ENCODE measurements around the gene CACNA1S. TPM values are rescaled to one million over a fixed set of nuclear protein-coding genes. Genes with fewer than 3 reads are reported as not detected.

The CACNA1S gene
- total and polyA plus RNA-seq, 2 of the 4 experiments (the other 2 are of a cell fraction) = not detected

- ATAC-seq (ENCODE audit: low read depth) (no peak), DNase-seq (no peak)
- Histone ChIP-seq H2BK120ac (ENCODE audit: low read depth, low read length) (no peak overlapping the region), H3K4ac (ENCODE audit: low read depth, low read length) (no peak overlapping the region), H3K4me3 (ENCODE audit: insufficient read depth, low read depth, low read length) (no peak overlapping the region), H2BK15ac (ENCODE audit: low read depth, low read length) (no peak overlapping the region), H3K79me1 (ENCODE audit: low read depth in 1 of 2, low read length in 2 of 2) (no peaks in the 10 kb centered on the region), H4K8ac (ENCODE audit: low read depth in 2 of 2, low read length in 2 of 2) (no peak overlapping the region), H3K9me3 (ENCODE audit: control insufficient read depth, insufficient read depth, low read length) (no peaks in the 10 kb centered on the region), H2AK9ac (replicated peaks; ENCODE audit: low read depth, low read length, poor library complexity) (no peak overlapping the region), H2BK20ac (ENCODE audit: low read depth, low read length) (no peak overlapping the region), H3K56ac (ENCODE audit: extremely low read depth, insufficient read depth, low read length) (no peak overlapping the region), H3K9ac (ENCODE audit: low read depth, low read length) (no peak overlapping the region), H2BK5ac (ENCODE audit: low read depth, low read length, poor library complexity, severe bottlenecking) (no peak overlapping the region), H3K9me1 (ENCODE audit: insufficient read depth, low read length) (0 out of 2 replicates have a peak, but pooled peaks cover 2% of the 10 kb centered on the region), H2AK5ac (ENCODE audit: low read depth, low read length) (no peak overlapping the region), H3K4me1 (ENCODE audit: control insufficient read depth, insufficient read depth, low read length) (peaks cover 2% of the 10 kb centered on the region; the same call in 1 of the 2 replicates), H3K27ac (ENCODE audit: insufficient read depth, low read length) (no peak overlapping the region), H3K36me3 (ENCODE audit: control insufficient read depth, insufficient read depth, low read length) (no peaks in the 10 kb centered on the region), H4K20me1 (ENCODE audit: insufficient read depth, low read length) (no peaks in the 10 kb centered on the region), H3K4me2 (ENCODE audit: low read depth, low read length) (no peak overlapping the region), H4K91ac (ENCODE audit: insufficient read depth, low read depth, low read length) (no peak overlapping the region), H2AFZ (replicated peaks; ENCODE audit: low read length, poor library complexity) (no peak overlapping the region), H3K23ac (ENCODE audit: low read depth, low read length) (no peak overlapping the region), H3K14ac (replicated peaks; ENCODE audit: low read depth, low read length) (no peak overlapping the region), H4K5ac (ENCODE audit: low read depth, low read length) (no peak overlapping the region), H3K27me3 (ENCODE audit: control insufficient read depth, insufficient read depth, low read length) (peaks cover 62% of the 10 kb centered on the region), H3K18ac (ENCODE audit: low read depth, low read length) (no peak overlapping the region)
- in situ Hi-C loops (cut with MboI; ENCODE audit: low sequenced_read_pairs) (no loop called here), intact Hi-C loops (cut with micrococcal nuclease) (no loop called here), dilution Hi-C loops (cut with HindIII; ENCODE audit: low sequenced_read_pairs, unreplicated experiment) (no loop called here)
- no TSS peak for BruUV-seq (replicated peaks)
- WGBS, 2 experiments (ENCODE audit: extremely low coverage in 2 of 2, insufficient read length in 1 of 2) = no CpG with 5 or more reads among the region's 1 CpG
- ChIA-PET CTCF (no interaction called here), POLR2A (ENCODE audit: unreplicated experiment) (interaction anchor here (0.6 kb wide), 1 partner anchor 1112 kb away, joined by 3 read pairs; no protein-coding TSS in a partner anchor)
- TF ChIP-seq CTCF (conservative IDR thresholded peaks at IDR 0.05; ENCODE audit: low read depth, low read length) (no peak), CHD1 (IDR thresholded peaks at IDR 0.05; ENCODE audit: low read depth, low read length) (no peak), FOS (IDR thresholded peaks at IDR 0.05; ENCODE audit: low read depth, low read length) (no peak), USF2 (IDR thresholded peaks at IDR 0.05; ENCODE audit: low read depth, low read length) (no peak), MAZ (IDR thresholded peaks at IDR 0.05; ENCODE audit: borderline replicate concordance, low read depth, low read length) (no peak), ELK1 (IDR thresholded peaks at IDR 0.05; ENCODE audit: borderline replicate concordance, low read depth, low read length) (no peak), RAD21 (IDR thresholded peaks at IDR 0.05; ENCODE audit: low read length) (no peak), RFX5 (IDR thresholded peaks at IDR 0.05; ENCODE audit: low read depth, low read length) (no peak), CEBPB (IDR thresholded peaks at IDR 0.05; ENCODE audit: low read depth, low read length) (no peak), NFE2L2 (IDR thresholded peaks at IDR 0.05; ENCODE audit: low read depth, low read length) (no peak), MXI1 (IDR thresholded peaks at IDR 0.05; ENCODE audit: borderline replicate concordance, low read depth, low read length) (no peak), BHLHE40 (IDR thresholded peaks at IDR 0.05; ENCODE audit: low read depth, low read length) (no peak), MAFK (IDR thresholded peaks at IDR 0.05; ENCODE audit: low read depth, low read length) (no peak), RCOR1 (IDR thresholded peaks at IDR 0.05; ENCODE audit: insufficient replicate concordance, low read length) (no peak), POLR2A (IDR thresholded peaks at IDR 0.05; ENCODE audit: low read depth, low read length) (no peak), SMC3 (IDR thresholded peaks at IDR 0.05; ENCODE audit: low read depth, low read length) (no peak)
Observed at GRCh38 chr1:201123866-201124265, 11.6 kb upstream of the CACNA1S start.

Measured in IMR-90 (cell line).